ENCODE results near the gene MRPL34.

MRPL34 gene

GRCh38 chr19:17336872-17337674 is 31.4 kb downstream of the MRPL34 start, which contains the start of gene GTPBP3:
TSS of gene GTPBP3 (plus strand) at chr19:17337553. CDS start at chr19:17337612, 59 bp downstream.
- peak within 1 kb of the TSS; percentile 96 for H3K4me3 Mint-ChIP-seq
- no peaks in the 10 kb centered on the region for H3K36me3 Mint-ChIP-seq
- no peaks in the 10 kb centered on the region for H3K27me3 Mint-ChIP-seq
- no peaks in the 10 kb centered on the region for H3K9me3 Mint-ChIP-seq (ENCODE audit: low read depth)
- peak within 1 kb of the TSS; percentile 96 for H3K27ac Mint-ChIP-seq
- peaks cover 26% of the 10 kb centered on the region for H3K4me1 Mint-ChIP-seq (ENCODE audit: low read depth)

GRCh38 chr19:17337675-17338432 is 32.2 kb downstream of the MRPL34 start:
- Mint-ChIP-seq H3K27me3 (no peaks in the 10 kb centered on the region), H3K4me3 (peak overlapping the region; percentile 96), H3K27ac (peak overlapping the region; percentile 96), H3K9me3 (ENCODE audit: low read depth) (no peaks in the 10 kb centered on the region), H3K36me3 (no peaks in the 10 kb centered on the region), H3K4me1 (ENCODE audit: low read depth) (peaks cover 23% of the 10 kb centered on the region)

GRCh38 chr19:17338433-17339078 is 32.9 kb downstream of the MRPL34 start:
- no peak overlapping the region for H3K27ac Mint-ChIP-seq
- H3K9me3 Mint-ChIP-seq (ENCODE audit: low read depth), result no peaks in the 10 kb centered on the region
- no peaks in the 10 kb centered on the region for H3K36me3 Mint-ChIP-seq
- no peaks in the 10 kb centered on the region for H3K27me3 Mint-ChIP-seq
- H3K4me3 Mint-ChIP-seq, result peak overlapping the region; percentile 96
- H3K4me1 Mint-ChIP-seq (ENCODE audit: low read depth), result peaks cover 18% of the 10 kb centered on the region

GRCh38 chr19:17339088-17339741 is 33.5 kb downstream of the MRPL34 start:
- H3K36me3 Mint-ChIP-seq, result no peaks in the 10 kb centered on the region
- H3K4me1 Mint-ChIP-seq (ENCODE audit: low read depth), result peaks cover 15% of the 10 kb centered on the region
- H3K4me3 Mint-ChIP-seq, result peak overlapping the region; percentile 74
- peak overlapping the region; percentile 16 for H3K27ac Mint-ChIP-seq
- H3K9me3 Mint-ChIP-seq (ENCODE audit: low read depth), result no peaks in the 10 kb centered on the region
- no peaks in the 10 kb centered on the region for H3K27me3 Mint-ChIP-seq

- H3K4me3 Mint-ChIP-seq, result no peak overlapping the region
- H3K27ac Mint-ChIP-seq, result no peak overlapping the region
- no peaks in the 10 kb centered on the region for H3K9me3 Mint-ChIP-seq (ENCODE audit: low read depth)
- H3K36me3 Mint-ChIP-seq, result no peaks in the 10 kb centered on the region
- peaks cover 8% of the 10 kb centered on the region for H3K4me1 Mint-ChIP-seq (ENCODE audit: low read depth)
- H3K27me3 Mint-ChIP-seq, result no peaks in the 10 kb centered on the region
These were observed 34.7 kb downstream of the MRPL34 start for GRCh38 chr19:17340302-17340870.

- Mint-ChIP-seq H3K4me1 (ENCODE audit: low read depth) (peaks cover 8% of the 10 kb centered on the region), H3K36me3 (no peaks in the 10 kb centered on the region), H3K27me3 (no peaks in the 10 kb centered on the region), H3K9me3 (ENCODE audit: low read depth) (no peaks in the 10 kb centered on the region), H3K4me3 (no peak overlapping the region), H3K27ac (no peak overlapping the region)
These were observed 35.2 kb downstream of the MRPL34 start for GRCh38 chr19:17340871-17341357.

GRCh38 chr19:17341386-17341785 is 35.7 kb downstream of the MRPL34 start:
- Mint-ChIP-seq H3K4me1 (ENCODE audit: low read depth) (peaks cover 11% of the 10 kb centered on the region), H3K9me3 (ENCODE audit: low read depth) (no peaks in the 10 kb centered on the region), H3K4me3 (no peak overlapping the region), H3K36me3 (no peaks in the 10 kb centered on the region), H3K27ac (no peak overlapping the region), H3K27me3 (no peaks in the 10 kb centered on the region)

- Mint-ChIP-seq H3K9me3 (ENCODE audit: low read depth) (no peaks in the 10 kb centered on the region), H3K27me3 (no peaks in the 10 kb centered on the region), H3K36me3 (no peaks in the 10 kb centered on the region), H3K4me1 (ENCODE audit: low read depth) (peaks cover 9% of the 10 kb centered on the region), H3K27ac (no peak overlapping the region), H3K4me3 (no peak overlapping the region)
These were observed 36.2 kb downstream of the MRPL34 start for GRCh38 chr19:17341845-17342244.

- peaks cover 6% of the 10 kb centered on the region for H3K4me1 Mint-ChIP-seq (ENCODE audit: low read depth)
- peaks cover 11% of the 10 kb centered on the region for H3K27me3 Mint-ChIP-seq
- H3K36me3 Mint-ChIP-seq, result no peaks in the 10 kb centered on the region
- no peak overlapping the region for H3K27ac Mint-ChIP-seq
- no peaks in the 10 kb centered on the region for H3K9me3 Mint-ChIP-seq (ENCODE audit: low read depth)
- no peak overlapping the region for H3K4me3 Mint-ChIP-seq
These were observed 40.5 kb downstream of the MRPL34 start for GRCh38 chr19:17346109-17346671.

GRCh38 chr19:17347361-17347760 is 41.7 kb downstream of the MRPL34 start:
- no peaks in the 10 kb centered on the region for H3K9me3 Mint-ChIP-seq (ENCODE audit: low read depth)
- H3K36me3 Mint-ChIP-seq, result no peaks in the 10 kb centered on the region
- H3K4me3 Mint-ChIP-seq, result no peak overlapping the region
- peaks cover 11% of the 10 kb centered on the region for H3K4me1 Mint-ChIP-seq (ENCODE audit: low read depth)
- no peak overlapping the region for H3K27ac Mint-ChIP-seq
- peaks cover 15% of the 10 kb centered on the region for H3K27me3 Mint-ChIP-seq

- Mint-ChIP-seq H3K4me3 (no peak overlapping the region), H3K27ac (no peak overlapping the region), H3K4me1 (ENCODE audit: low read depth) (peaks cover 11% of the 10 kb centered on the region), H3K9me3 (ENCODE audit: low read depth) (no peaks in the 10 kb centered on the region), H3K36me3 (no peaks in the 10 kb centered on the region), H3K27me3 (peaks cover 17% of the 10 kb centered on the region)
These were observed 42.2 kb downstream of the MRPL34 start for GRCh38 chr19:17347877-17348276.

GRCh38 chr19:17348700-17349099 is 43.0 kb downstream of the MRPL34 start:
- peaks cover 19% of the 10 kb centered on the region for H3K27me3 Mint-ChIP-seq
- no peaks in the 10 kb centered on the region for H3K36me3 Mint-ChIP-seq
- no peak overlapping the region for H3K4me3 Mint-ChIP-seq
- H3K4me1 Mint-ChIP-seq (ENCODE audit: low read depth), result peaks cover 11% of the 10 kb centered on the region
- H3K9me3 Mint-ChIP-seq (ENCODE audit: low read depth), result no peaks in the 10 kb centered on the region
- no peak overlapping the region for H3K27ac Mint-ChIP-seq

- Mint-ChIP-seq H3K4me3 (no peak overlapping the region), H3K36me3 (no peaks in the 10 kb centered on the region), H3K27ac (no peak overlapping the region), H3K27me3 (peaks cover 19% of the 10 kb centered on the region), H3K4me1 (ENCODE audit: low read depth) (peaks cover 5% of the 10 kb centered on the region), H3K9me3 (ENCODE audit: low read depth) (no peaks in the 10 kb centered on the region)
These were observed 46.3 kb downstream of the MRPL34 start for GRCh38 chr19:17351815-17352435.
